ENCODE measurements around the gene IFI44L. TPM values are rescaled to one million over a fixed set of nuclear protein-coding genes. Genes with fewer than 3 reads are reported as not detected.

The IFI44L gene
- total and polyA plus RNA-seq, 9 donors, result 0.84 to 2.6 (median 1.7) TPM

DNA sequence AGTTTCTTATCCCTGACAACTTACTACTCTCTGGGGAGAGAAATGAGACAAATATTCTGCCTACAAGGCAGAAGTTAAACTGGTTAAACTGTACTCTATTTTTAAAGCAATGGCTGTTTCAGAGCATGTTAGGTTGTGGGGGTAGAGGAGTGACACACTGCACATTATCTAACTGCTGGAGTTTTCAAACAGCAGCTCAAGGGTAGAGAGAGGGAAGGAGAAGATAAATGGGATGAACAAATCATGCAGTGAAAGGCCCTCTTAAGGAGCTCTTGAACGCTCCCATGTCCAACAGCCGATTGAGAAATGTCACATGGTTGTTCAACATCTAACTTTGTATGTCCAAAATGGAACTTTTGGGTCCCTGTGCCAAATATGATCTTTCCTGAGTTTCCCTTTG, 14.0 kb upstream of the IFI44L start:
- Histone ChIP-seq H3K9me3 (replicated peaks; ENCODE audit: control insufficient read depth, low read depth, low read length) (no peaks in the 10 kb centered on the region), H3K4me1 (ENCODE audit: control insufficient read depth, insufficient read depth, low read length) (no peaks in the 10 kb centered on the region), H3K36me3 (ENCODE audit: control insufficient read depth, insufficient read depth, low read length) (no peaks in the 10 kb centered on the region), H3K27me3 (ENCODE audit: control insufficient read depth, insufficient read depth, low read length) (no peaks in the 10 kb centered on the region), H3K27ac (ENCODE audit: low read length) (no peak overlapping the region), H3K4me3 (ENCODE audit: low read length) (no peak overlapping the region)
- 61% methylated on average over 2 of the region's 2 CpGs for WGBS (ENCODE audit: insufficient coverage)
- no peak for DNase-seq

GRCh38 chr1:78607334-78607927, 12.8 kb upstream of the IFI44L start:
- no peak overlapping the region for H3K27ac ChIP-seq (ENCODE audit: low read length)
- WGBS (ENCODE audit: insufficient coverage), result 45% methylated on average over 3 of the region's 5 CpGs

GRCh38 chr1:78607944-78608343, 12.3 kb upstream of the IFI44L start:
- Histone ChIP-seq H3K36me3 (ENCODE audit: control insufficient read depth, insufficient read depth, low read length) (no peaks in the 10 kb centered on the region), H3K27ac (ENCODE audit: low read length) (no peak overlapping the region), H3K4me3 (ENCODE audit: low read length) (no peak overlapping the region), H3K9me3 (replicated peaks; ENCODE audit: control insufficient read depth, low read depth, low read length) (no peaks in the 10 kb centered on the region), H3K4me1 (ENCODE audit: control insufficient read depth, insufficient read depth, low read length) (no peaks in the 10 kb centered on the region), H3K27me3 (ENCODE audit: control insufficient read depth, insufficient read depth, low read length) (no peaks in the 10 kb centered on the region)
- no peak for DNase-seq
- WGBS (ENCODE audit: insufficient coverage), result 63% methylated on average over 3 of the region's 4 CpGs

More at GRCh38 chr1:78607334-78607927, 12.8 kb upstream of the IFI44L start:
- Histone ChIP-seq H3K9me3 (replicated peaks; ENCODE audit: control insufficient read depth, low read depth, low read length) (no peaks in the 10 kb centered on the region), H3K4me1 (ENCODE audit: control insufficient read depth, insufficient read depth, low read length) (no peaks in the 10 kb centered on the region), H3K4me3 (ENCODE audit: low read length) (no peak overlapping the region), H3K27me3 (ENCODE audit: control insufficient read depth, insufficient read depth, low read length) (no peaks in the 10 kb centered on the region), H3K36me3 (ENCODE audit: control insufficient read depth, insufficient read depth, low read length) (no peaks in the 10 kb centered on the region)
- peak; percentile 37 for DNase-seq

GRCh38 chr1:78617615-78618026, 2.6 kb upstream of the IFI44L start:
- no peaks in the 10 kb centered on the region for H3K9me3 ChIP-seq (replicated peaks; ENCODE audit: control insufficient read depth, low read depth, low read length)
- 0% methylated on average over 3 of the region's 7 CpGs for WGBS (ENCODE audit: insufficient coverage)
- H3K4me3 ChIP-seq (ENCODE audit: low read length), result no peak overlapping the region
- no peaks in the 10 kb centered on the region for H3K27me3 ChIP-seq (ENCODE audit: control insufficient read depth, insufficient read depth, low read length)
- H3K27ac ChIP-seq (ENCODE audit: low read length), result no peak overlapping the region
- H3K36me3 ChIP-seq (ENCODE audit: control insufficient read depth, insufficient read depth, low read length), result no peaks in the 10 kb centered on the region
- H3K4me1 ChIP-seq (ENCODE audit: control insufficient read depth, insufficient read depth, low read length), result peaks cover 8% of the 10 kb centered on the region
- peak; percentile 94 for DNase-seq

- WGBS (ENCODE audit: insufficient coverage), result 40% methylated on average over 1 of the region's 3 CpGs
- H3K36me3 ChIP-seq (ENCODE audit: control insufficient read depth, insufficient read depth, low read length), result no peaks in the 10 kb centered on the region
- no peaks in the 10 kb centered on the region for H3K9me3 ChIP-seq (replicated peaks; ENCODE audit: control insufficient read depth, low read depth, low read length)
- no peak overlapping the region for H3K4me3 ChIP-seq (ENCODE audit: low read length)
- H3K27me3 ChIP-seq (ENCODE audit: control insufficient read depth, insufficient read depth, low read length), result no peaks in the 10 kb centered on the region
- peaks cover 8% of the 10 kb centered on the region for H3K4me1 ChIP-seq (ENCODE audit: control insufficient read depth, insufficient read depth, low read length)
- DNase-seq, result no peak
- H3K27ac ChIP-seq (ENCODE audit: low read length), result peak overlapping the region; percentile 88
These were observed 1.2 kb upstream of the IFI44L start for GRCh38 chr1:78619032-78619431.

GRCh38 chr1:78619446-78619802, 824 bp upstream of the IFI44L start:
- Histone ChIP-seq H3K27ac (ENCODE audit: low read length) (peak overlapping the region; percentile 88), H3K36me3 (ENCODE audit: control insufficient read depth, insufficient read depth, low read length) (no peaks in the 10 kb centered on the region), H3K4me1 (ENCODE audit: control insufficient read depth, insufficient read depth, low read length) (peaks cover 8% of the 10 kb centered on the region), H3K9me3 (replicated peaks; ENCODE audit: control insufficient read depth, low read depth, low read length) (no peaks in the 10 kb centered on the region), H3K4me3 (ENCODE audit: low read length) (peak overlapping the region; percentile 44), H3K27me3 (ENCODE audit: control insufficient read depth, insufficient read depth, low read length) (no peaks in the 10 kb centered on the region)
- WGBS (ENCODE audit: insufficient coverage), result 83% methylated on average over 3 of the region's 4 CpGs
- DNase-seq, result peak; percentile 19

DNA sequence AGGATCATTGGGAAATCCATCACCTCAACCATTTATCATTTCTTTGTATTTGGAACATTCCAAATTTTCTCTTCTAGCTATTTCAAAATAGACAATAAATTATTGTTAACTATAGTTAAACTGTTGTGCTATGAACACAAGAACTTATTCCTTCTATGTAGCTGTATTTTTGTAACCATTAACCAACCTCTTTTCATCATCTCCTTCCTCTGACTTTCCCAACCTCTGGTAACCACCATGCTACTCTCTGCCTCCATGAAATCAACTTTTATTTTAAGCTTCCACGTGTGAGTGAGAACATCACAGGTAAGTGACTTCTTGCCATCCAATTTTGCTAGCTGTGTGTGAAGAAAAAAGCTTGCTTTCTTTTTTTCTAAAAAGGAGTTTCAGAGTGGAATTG, 418 bp downstream of the IFI44L start:
- Histone ChIP-seq H3K27ac (ENCODE audit: low read length) (peak overlapping the region; percentile 88), H3K36me3 (ENCODE audit: control insufficient read depth, insufficient read depth, low read length) (no peaks in the 10 kb centered on the region), H3K4me1 (ENCODE audit: control insufficient read depth, insufficient read depth, low read length) (peaks cover 8% of the 10 kb centered on the region), H3K27me3 (ENCODE audit: control insufficient read depth, insufficient read depth, low read length) (no peaks in the 10 kb centered on the region), H3K9me3 (replicated peaks; ENCODE audit: control insufficient read depth, low read depth, low read length) (no peaks in the 10 kb centered on the region), H3K4me3 (ENCODE audit: low read length) (peak overlapping the region; percentile 44)
- no peak for DNase-seq
- no CpG with 5 or more reads among the region's 1 CpG for WGBS (ENCODE audit: insufficient coverage)

GRCh38 chr1:78622548-78622947, 2.3 kb downstream of the IFI44L start:
- Histone ChIP-seq H3K27ac (ENCODE audit: low read length) (peak overlapping the region; percentile 33), H3K4me3 (ENCODE audit: low read length) (peak overlapping the region; percentile 44), H3K4me1 (ENCODE audit: control insufficient read depth, insufficient read depth, low read length) (peaks cover 8% of the 10 kb centered on the region), H3K9me3 (replicated peaks; ENCODE audit: control insufficient read depth, low read depth, low read length) (no peaks in the 10 kb centered on the region), H3K36me3 (ENCODE audit: control insufficient read depth, insufficient read depth, low read length) (no peaks in the 10 kb centered on the region), H3K27me3 (ENCODE audit: control insufficient read depth, insufficient read depth, low read length) (no peaks in the 10 kb centered on the region)
- whole genome bisulfite sequencing (ENCODE audit: insufficient coverage), result no CpG with 5 or more reads among the region's 4 CpGs
- no peak for DNase-seq

- Histone ChIP-seq H3K4me3 (ENCODE audit: low read length) (no peak overlapping the region), H3K27ac (ENCODE audit: low read length) (no peak overlapping the region), H3K27me3 (ENCODE audit: control insufficient read depth, insufficient read depth, low read length) (no peaks in the 10 kb centered on the region), H3K9me3 (replicated peaks; ENCODE audit: control insufficient read depth, low read depth, low read length) (no peaks in the 10 kb centered on the region), H3K36me3 (ENCODE audit: control insufficient read depth, insufficient read depth, low read length) (peaks cover 2% of the 10 kb centered on the region), H3K4me1 (ENCODE audit: control insufficient read depth, insufficient read depth, low read length) (peaks cover 5% of the 10 kb centered on the region)
- WGBS (ENCODE audit: insufficient coverage), result no CpG with 5 or more reads among the region's 7 CpGs
- no peak for DNase-seq
These were observed 3.8 kb downstream of the IFI44L start for GRCh38 chr1:78624035-78624434.

- Histone ChIP-seq H3K9me3 (replicated peaks; ENCODE audit: control insufficient read depth, low read depth, low read length) (no peaks in the 10 kb centered on the region), H3K4me1 (ENCODE audit: control insufficient read depth, insufficient read depth, low read length) (no peaks in the 10 kb centered on the region), H3K27ac (ENCODE audit: low read length) (no peak overlapping the region), H3K27me3 (ENCODE audit: control insufficient read depth, insufficient read depth, low read length) (no peaks in the 10 kb centered on the region), H3K36me3 (ENCODE audit: control insufficient read depth, insufficient read depth, low read length) (peaks cover 2% of the 10 kb centered on the region), H3K4me3 (ENCODE audit: low read length) (no peak overlapping the region)
- WGBS (ENCODE audit: insufficient coverage), result no CpG with 5 or more reads among the region's 1 CpG
- DNase-seq, result no peak
These were observed 7.1 kb downstream of the IFI44L start for GRCh38 chr1:78627321-78627720.

- DNase-seq, result no peak
- peaks cover 3% of the 10 kb centered on the region for H3K9me3 ChIP-seq (replicated peaks; ENCODE audit: control insufficient read depth, low read depth, low read length)
- H3K27me3 ChIP-seq (ENCODE audit: control insufficient read depth, insufficient read depth, low read length), result no peaks in the 10 kb centered on the region
- no peak overlapping the region for H3K27ac ChIP-seq (ENCODE audit: low read length)
- H3K4me1 ChIP-seq (ENCODE audit: control insufficient read depth, insufficient read depth, low read length), result no peaks in the 10 kb centered on the region
- peaks cover 6% of the 10 kb centered on the region for H3K36me3 ChIP-seq (ENCODE audit: control insufficient read depth, insufficient read depth, low read length)
- no peak overlapping the region for H3K4me3 ChIP-seq (ENCODE audit: low read length)
- no CpG with 5 or more reads among the region's 2 CpGs for WGBS (ENCODE audit: insufficient coverage)
These were observed 10.4 kb downstream of the IFI44L start for GRCh38 chr1:78630600-78630999.
